Epithelial cell of proximal tubule (primary cell): ENCODE measurements around the gene CHN1. TPM values are rescaled to one million over a fixed set of nuclear protein-coding genes. Genes with fewer than 3 reads are reported as not detected.

ENCODE experiments used
- DNase-seq: peaks from one replicate; pipeline ENCODE4 v3.0.0-alpha.2; 2011; ENCODE audit warnings: low read depth
- H3K4me3 ChIP-seq: 2 replicates; pipeline ENCODE4 v1.5.1; 2011; ENCODE audit warnings: low read depth, mild to moderate bottlenecking, low read length
- CTCF ChIP-seq: conservative IDR thresholded peaks from 2 replicates; pipeline ENCODE4 v1.5.1; 2012; ENCODE audit warnings: low read depth, mild to moderate bottlenecking, low read length
- total RNA-seq: library from RNA; depleted of rRNA; stranded (reverse); fragments of >200 nt; gene quantifications from 2 replicates; pipeline ENCODE4 v1.2.3, GENCODE V29; 2015

The CHN1 gene
- total RNA-seq, 1 donor from 2014 or later = 22.5 TPM

GRCh38 chr2:174916270-174916930 is 88.8 kb downstream of the CHN1 start:
- no peak for DNase-seq
- no peak for TF ChIP-seq CTCF

GRCh38 chr2:174914853-174915760 is 90.1 kb downstream of the CHN1 start:
- no peak overlapping the region for H3K4me3 ChIP-seq
- DNase-seq = no peak
- no peak for TF ChIP-seq CTCF

More at GRCh38 chr2:174916270-174916930, 88.8 kb downstream of the CHN1 start:
- H3K4me3 ChIP-seq = no peak overlapping the region

- TF ChIP-seq CTCF = no peak
- H3K4me3 ChIP-seq = no peak overlapping the region
- no peak for DNase-seq
Measured at GRCh38 chr2:174908284-174908683, 96.9 kb downstream of the CHN1 start.

- no peak for TF ChIP-seq CTCF
- no peak overlapping the region for H3K4me3 ChIP-seq
- DNase-seq = no peak
Measured at GRCh38 chr2:174903264-174903556, 102.0 kb downstream of the CHN1 start.

GRCh38 chr2:174902506-174903263 is 102.5 kb downstream of the CHN1 start:
- DNase-seq = no peak
- no peak for TF ChIP-seq CTCF
- no peak overlapping the region for H3K4me3 ChIP-seq

GRCh38 chr2:174901075-174901474 is 104.1 kb downstream of the CHN1 start:
- no peak for DNase-seq
- no peak overlapping the region for H3K4me3 ChIP-seq
- no peak for TF ChIP-seq CTCF
